MCF 10A (cell line): ENCODE measurements around the gene KAZN. TPM values are rescaled to one million over a fixed set of nuclear protein-coding genes. Genes with fewer than 3 reads are reported as not detected.

ENCODE experiments used
- BruUV-seq: library from RNA; stranded (reverse); fragments of 400-500 nt; replicated peaks from 2 replicates; lab custom pipeline; 2021; lab: Mats Ljungman, UMichigan
- CTCF ChIA-PET: fragments of 300-600 bp; sonication (Branson Sonifier 250); formaldehyde crosslinking; extraction: SDS; loops from one replicate; lab custom pipeline; 2021; ENCODE audit warnings: antibody characterized with exemption, inconsistent platforms; lab: Yijun Ruan, JAX
- POLR2A ChIA-PET: fragments of 300-600, 350-650 bp; sonication (Branson Sonifier 250); formaldehyde crosslinking; extraction: SDS; loops from one replicate; lab custom pipeline; 2020; ENCODE audit warnings: antibody characterized with exemption, inconsistent platforms; lab: Yijun Ruan, JAX
- DNase-seq: peaks from one replicate; pipeline ENCODE4 v3.0.0-alpha.2; 2018; ENCODE audit not compliant: unreplicated experiment
- H3K27ac Mint-ChIP-seq: one replicate; pipeline ENCODE4 v1.8.0; 2022; ENCODE audit warnings: mild to moderate bottlenecking, low read depth, mixed read lengths; ENCODE audit not compliant: unreplicated experiment
- H3K27me3 Mint-ChIP-seq: one replicate; pipeline ENCODE4 v1.8.0; 2022; ENCODE audit warnings: mixed read lengths; ENCODE audit not compliant: insufficient read depth, unreplicated experiment
- H3K36me3 Mint-ChIP-seq: one replicate; pipeline ENCODE4 v1.8.0; 2022; ENCODE audit warnings: mild to moderate bottlenecking, moderate library complexity, mixed read lengths; ENCODE audit not compliant: insufficient read depth, unreplicated experiment
- H3K4me1 Mint-ChIP-seq: one replicate; pipeline ENCODE4 v1.8.0; 2022; ENCODE audit warnings: mixed read lengths; ENCODE audit not compliant: insufficient read depth, unreplicated experiment
- H3K4me3 Mint-ChIP-seq: one replicate; pipeline ENCODE4 v1.8.0; 2022; ENCODE audit warnings: mild to moderate bottlenecking, moderate library complexity, mixed read lengths; ENCODE audit not compliant: unreplicated experiment
- H3K9me3 Mint-ChIP-seq: one replicate; pipeline ENCODE4 v1.8.0; 2022; ENCODE audit warnings: mixed read lengths; ENCODE audit not compliant: unreplicated experiment
- intact Hi-C: fragments of 100-400 bp; cut with micrococcal nuclease; formaldehyde crosslinking; loops from 2 replicates; pipeline ENCODE4 v1.14.1; 2022
- total RNA-seq: library from RNA; stranded (reverse); gene quantifications from 2 replicates; pipeline ENCODE4 v1.2.3, GENCODE V29; 2022
- TF ChIP-seq, protein P1 (sequence below): fragments of 200-600 bp; IDR thresholded peaks from one replicate; pipeline ENCODE4 v1.8.0; 2022; ENCODE audit warnings: antibody characterized with exemption, mild to moderate bottlenecking; ENCODE audit not compliant: unreplicated experiment

Gene KAZN
- total RNA-seq, 1 experiment from 2014 or later = 3.3 TPM

DNA sequence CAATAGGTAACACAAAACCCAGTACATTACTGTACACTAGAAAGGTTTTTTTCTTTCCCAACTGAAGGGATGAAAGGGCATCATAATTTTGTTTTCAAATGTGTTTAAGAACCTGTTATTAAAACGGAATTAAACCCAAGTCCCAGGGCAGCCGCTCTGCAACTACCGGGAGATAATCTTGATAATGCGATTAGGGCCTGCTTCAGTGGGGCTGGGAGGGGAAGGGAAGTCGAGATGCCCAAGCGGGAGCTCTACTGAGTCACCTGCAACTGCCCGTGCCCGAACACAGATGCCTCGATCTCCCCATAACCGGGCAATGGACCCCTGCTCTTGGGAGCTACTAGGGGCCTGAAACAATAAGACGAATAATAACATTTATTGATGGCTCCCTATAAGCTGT is 61.4 kb downstream of the KAZN start:
- H3K9me3 Mint-ChIP-seq = no peaks in the 10 kb centered on the region
- intact Hi-C loops = no loop called here
- no peak overlapping the region for H3K4me3 Mint-ChIP-seq
- no peak for DNase-seq
- H3K27me3 Mint-ChIP-seq = no peaks in the 10 kb centered on the region
- H3K4me1 Mint-ChIP-seq = no peaks in the 10 kb centered on the region
- no TSS peak for BruUV-seq
- TF ChIP-seq, protein P1, sequence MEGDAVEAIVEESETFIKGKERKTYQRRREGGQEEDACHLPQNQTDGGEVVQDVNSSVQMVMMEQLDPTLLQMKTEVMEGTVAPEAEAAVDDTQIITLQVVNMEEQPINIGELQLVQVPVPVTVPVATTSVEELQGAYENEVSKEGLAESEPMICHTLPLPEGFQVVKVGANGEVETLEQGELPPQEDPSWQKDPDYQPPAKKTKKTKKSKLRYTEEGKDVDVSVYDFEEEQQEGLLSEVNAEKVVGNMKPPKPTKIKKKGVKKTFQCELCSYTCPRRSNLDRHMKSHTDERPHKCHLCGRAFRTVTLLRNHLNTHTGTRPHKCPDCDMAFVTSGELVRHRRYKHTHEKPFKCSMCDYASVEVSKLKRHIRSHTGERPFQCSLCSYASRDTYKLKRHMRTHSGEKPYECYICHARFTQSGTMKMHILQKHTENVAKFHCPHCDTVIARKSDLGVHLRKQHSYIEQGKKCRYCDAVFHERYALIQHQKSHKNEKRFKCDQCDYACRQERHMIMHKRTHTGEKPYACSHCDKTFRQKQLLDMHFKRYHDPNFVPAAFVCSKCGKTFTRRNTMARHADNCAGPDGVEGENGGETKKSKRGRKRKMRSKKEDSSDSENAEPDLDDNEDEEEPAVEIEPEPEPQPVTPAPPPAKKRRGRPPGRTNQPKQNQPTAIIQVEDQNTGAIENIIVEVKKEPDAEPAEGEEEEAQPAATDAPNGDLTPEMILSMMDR = no peak
- no peaks in the 10 kb centered on the region for H3K36me3 Mint-ChIP-seq
- ChIA-PET CTCF (no interaction called here), POLR2A (no interaction called here)
- no peak overlapping the region for H3K27ac Mint-ChIP-seq

DNA sequence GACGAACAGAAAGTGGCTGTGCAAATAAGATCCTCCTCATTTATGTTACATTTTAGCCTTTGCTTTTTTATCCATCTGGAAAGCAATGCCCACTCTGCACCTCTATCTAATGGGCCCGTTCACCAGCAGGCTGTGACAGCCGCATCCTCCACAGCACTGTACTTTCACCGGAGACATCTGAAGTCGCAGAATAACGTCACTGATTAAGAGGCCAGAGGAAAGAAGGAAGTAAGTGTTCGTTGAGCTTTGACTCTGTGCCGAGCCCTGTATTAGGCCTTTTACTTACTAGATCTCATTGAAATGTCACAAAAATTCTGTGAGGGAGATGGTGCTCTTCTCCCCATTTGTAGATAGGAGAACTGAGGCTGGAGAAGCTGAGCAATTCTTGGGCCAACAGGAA is 62.3 kb downstream of the KAZN start:
- ChIA-PET POLR2A (no interaction called here), CTCF (no interaction called here)
- Mint-ChIP-seq H3K4me1 (no peaks in the 10 kb centered on the region), H3K27ac (no peak overlapping the region), H3K4me3 (no peak overlapping the region), H3K9me3 (no peaks in the 10 kb centered on the region), H3K36me3 (no peaks in the 10 kb centered on the region), H3K27me3 (no peaks in the 10 kb centered on the region)
- no TSS peak for BruUV-seq
- no peak for DNase-seq
- TF ChIP-seq, protein P1 = no peak
- intact Hi-C loops = no loop called here

DNA sequence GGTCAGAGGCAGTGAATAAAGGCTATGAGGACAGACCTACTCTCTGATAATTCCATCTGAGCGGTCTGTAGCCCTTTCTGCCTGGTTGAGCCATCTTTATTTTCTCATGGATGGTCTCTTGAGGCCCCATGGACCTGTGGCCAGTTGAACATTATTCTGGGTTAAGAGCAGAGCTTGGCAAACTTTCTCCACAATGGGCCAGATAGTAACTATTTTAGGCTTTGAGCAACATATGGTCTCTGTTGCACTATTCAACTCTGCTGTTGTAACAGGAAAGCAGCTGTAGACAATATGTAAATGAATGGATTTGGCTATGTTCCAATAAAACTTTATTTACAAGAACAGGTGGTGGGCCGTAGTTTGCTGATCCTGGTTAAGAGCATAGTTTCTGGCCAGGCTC is 62.7 kb downstream of the KAZN start:
- H3K4me1 Mint-ChIP-seq = peaks cover 4% of the 10 kb centered on the region
- H3K9me3 Mint-ChIP-seq = no peaks in the 10 kb centered on the region
- DNase-seq = no peak
- no peaks in the 10 kb centered on the region for H3K36me3 Mint-ChIP-seq
- no TSS peak for BruUV-seq
- intact Hi-C loops = no loop called here
- CTCF ChIA-PET = no interaction called here
- no peak overlapping the region for H3K4me3 Mint-ChIP-seq
- TF ChIP-seq, protein P1 = no peak
- H3K27ac Mint-ChIP-seq = no peak overlapping the region
- H3K27me3 Mint-ChIP-seq = no peaks in the 10 kb centered on the region
- POLR2A ChIA-PET = interaction anchor here (0.8 kb wide), 1 partner anchor 19 kb away, joined by 3 read pairs; no protein-coding TSS in a partner anchor

DNA sequence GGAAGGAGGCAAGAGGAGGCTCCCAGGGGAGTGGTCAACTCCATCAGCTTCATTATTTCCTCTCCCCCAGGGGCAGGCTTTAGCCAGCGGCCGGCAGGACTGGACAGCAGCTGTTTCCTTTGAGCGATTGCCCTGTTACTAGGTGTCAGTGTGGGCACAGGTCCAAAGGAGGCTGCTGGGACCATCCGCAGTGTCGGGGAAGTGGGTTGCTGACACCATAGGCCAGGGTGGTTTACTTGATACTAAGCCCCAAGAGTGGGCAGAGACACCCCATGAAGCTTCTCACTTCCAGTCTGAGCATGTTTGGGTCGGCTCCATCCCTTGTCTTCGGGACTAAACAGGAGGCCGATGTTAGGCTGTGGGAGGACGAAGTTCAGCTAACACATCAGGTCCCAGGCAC is 63.6 kb downstream of the KAZN start:
- Mint-ChIP-seq H3K36me3 (no peaks in the 10 kb centered on the region), H3K4me1 (peaks cover 9% of the 10 kb centered on the region), H3K9me3 (no peaks in the 10 kb centered on the region), H3K4me3 (no peak overlapping the region), H3K27ac (no peak overlapping the region), H3K27me3 (no peaks in the 10 kb centered on the region)
- DNase-seq = no peak
- intact Hi-C loops = no loop called here
- POLR2A ChIA-PET = no interaction called here
- CTCF ChIA-PET = no interaction called here
- TF ChIP-seq, protein P1 = no peak
- no TSS peak for BruUV-seq
